ENCODE data around the gene CITED4.

CITED4 gene

DNA sequence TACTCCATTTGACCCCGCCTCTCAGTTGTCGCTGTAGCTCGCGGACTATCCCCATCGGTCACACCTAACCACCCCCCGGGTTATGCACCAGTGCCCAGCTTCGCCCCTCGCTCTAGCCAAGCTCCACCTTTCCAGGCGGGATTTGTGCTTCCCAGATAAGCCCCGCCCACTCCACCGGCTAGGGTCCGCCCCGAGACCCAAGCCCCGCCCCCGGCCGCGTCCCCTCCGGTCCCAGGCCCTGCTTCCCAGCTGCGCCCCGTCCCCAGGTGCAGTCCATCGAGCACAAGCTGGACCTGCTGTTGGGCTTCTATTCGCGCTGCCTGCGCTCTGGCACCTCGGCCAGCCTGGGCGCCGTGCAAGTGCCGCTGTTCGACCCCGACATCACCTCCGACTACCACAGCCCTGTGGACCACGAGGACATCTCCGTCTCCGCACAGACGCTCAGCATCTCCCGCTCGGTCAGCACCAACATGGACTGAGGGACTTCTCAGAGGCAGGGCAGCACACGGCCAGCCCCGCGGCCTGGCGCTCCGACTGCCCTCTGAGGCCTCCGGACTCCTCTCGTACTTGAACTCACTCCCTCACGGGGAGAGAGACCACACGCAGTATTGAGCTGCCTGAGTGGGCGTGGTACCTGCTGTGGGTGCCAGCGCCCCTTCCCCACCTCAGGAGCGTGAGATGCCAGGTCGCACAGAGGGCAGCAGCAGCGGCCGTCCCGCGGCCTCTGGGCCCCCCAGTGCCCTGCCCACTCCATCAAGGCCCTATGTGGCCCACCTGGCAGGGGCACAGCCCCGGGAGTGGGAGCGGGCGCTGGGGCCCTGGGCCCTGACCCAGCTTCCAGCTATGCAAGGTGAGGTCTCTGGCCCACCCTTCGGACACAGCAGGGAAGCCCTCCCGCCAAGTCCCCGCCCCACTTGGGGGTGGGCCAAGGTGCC lies 23.9 kb downstream of the CITED4 start:
- no peak for ATAC-seq
- TF ChIP-seq BACH2 (CRISPR knock-in tag; IDR thresholded peaks at IDR 0.05; ENCODE audit: borderline replicate concordance) (no peak), TOX (CRISPR knock-in tag; IDR thresholded peaks at IDR 0.05; ENCODE audit: borderline replicate concordance) (no peak), ZFP30 (CRISPR knock-in tag; IDR thresholded peaks at IDR 0.05) (no peak), RARB (CRISPR knock-in tag; IDR thresholded peaks at IDR 0.05) (no peak), ZC3H10 (CRISPR knock-in tag; IDR thresholded peaks at IDR 0.05) (no peak), ZNF70 (CRISPR knock-in tag; IDR thresholded peaks at IDR 0.05) (no peak), TCF4 (CRISPR knock-in tag; IDR thresholded peaks at IDR 0.05; ENCODE audit: borderline replicate concordance) (no peak), ARNTL (CRISPR knock-in tag; IDR thresholded peaks at IDR 0.05; ENCODE audit: borderline replicate concordance, low read depth) (no peak), ESRRG (CRISPR knock-in tag; IDR thresholded peaks at IDR 0.05) (no peak), ZNF565 (CRISPR knock-in tag; conservative IDR thresholded peaks at IDR 0.05; ENCODE audit: low read depth) (no peak), ISL1 (CRISPR knock-in tag; IDR thresholded peaks at IDR 0.05) (no peak)
- TF ChIP-seq, protein P1, sequence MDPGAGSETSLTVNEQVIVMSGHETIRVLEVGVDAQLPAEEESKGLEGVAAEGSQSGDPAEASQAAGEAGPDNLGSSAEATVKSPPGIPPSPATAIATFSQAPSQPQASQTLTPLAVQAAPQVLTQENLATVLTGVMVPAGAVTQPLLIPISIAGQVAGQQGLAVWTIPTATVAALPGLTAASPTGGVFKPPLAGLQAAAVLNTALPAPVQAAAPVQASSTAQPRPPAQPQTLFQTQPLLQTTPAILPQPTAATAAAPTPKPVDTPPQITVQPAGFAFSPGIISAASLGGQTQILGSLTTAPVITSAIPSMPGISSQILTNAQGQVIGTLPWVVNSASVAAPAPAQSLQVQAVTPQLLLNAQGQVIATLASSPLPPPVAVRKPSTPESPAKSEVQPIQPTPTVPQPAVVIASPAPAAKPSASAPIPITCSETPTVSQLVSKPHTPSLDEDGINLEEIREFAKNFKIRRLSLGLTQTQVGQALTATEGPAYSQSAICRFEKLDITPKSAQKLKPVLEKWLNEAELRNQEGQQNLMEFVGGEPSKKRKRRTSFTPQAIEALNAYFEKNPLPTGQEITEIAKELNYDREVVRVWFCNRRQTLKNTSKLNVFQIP (CRISPR knock-in tag; IDR thresholded peaks at IDR 0.05; ENCODE audit: borderline replicate concordance, low read depth), result no peak
- TF ChIP-seq, protein P2, sequence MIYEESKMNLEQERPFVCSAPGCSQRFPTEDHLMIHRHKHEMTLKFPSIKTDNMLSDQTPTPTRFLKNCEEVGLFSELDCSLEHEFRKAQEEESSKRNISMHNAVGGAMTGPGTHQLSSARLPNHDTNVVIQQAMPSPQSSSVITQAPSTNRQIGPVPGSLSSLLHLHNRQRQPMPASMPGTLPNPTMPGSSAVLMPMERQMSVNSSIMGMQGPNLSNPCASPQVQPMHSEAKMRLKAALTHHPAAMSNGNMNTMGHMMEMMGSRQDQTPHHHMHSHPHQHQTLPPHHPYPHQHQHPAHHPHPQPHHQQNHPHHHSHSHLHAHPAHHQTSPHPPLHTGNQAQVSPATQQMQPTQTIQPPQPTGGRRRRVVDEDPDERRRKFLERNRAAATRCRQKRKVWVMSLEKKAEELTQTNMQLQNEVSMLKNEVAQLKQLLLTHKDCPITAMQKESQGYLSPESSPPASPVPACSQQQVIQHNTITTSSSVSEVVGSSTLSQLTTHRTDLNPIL (CRISPR knock-in tag; IDR thresholded peaks at IDR 0.05; ENCODE audit: low read depth), result no peak
- TF ChIP-seq, protein P3, sequence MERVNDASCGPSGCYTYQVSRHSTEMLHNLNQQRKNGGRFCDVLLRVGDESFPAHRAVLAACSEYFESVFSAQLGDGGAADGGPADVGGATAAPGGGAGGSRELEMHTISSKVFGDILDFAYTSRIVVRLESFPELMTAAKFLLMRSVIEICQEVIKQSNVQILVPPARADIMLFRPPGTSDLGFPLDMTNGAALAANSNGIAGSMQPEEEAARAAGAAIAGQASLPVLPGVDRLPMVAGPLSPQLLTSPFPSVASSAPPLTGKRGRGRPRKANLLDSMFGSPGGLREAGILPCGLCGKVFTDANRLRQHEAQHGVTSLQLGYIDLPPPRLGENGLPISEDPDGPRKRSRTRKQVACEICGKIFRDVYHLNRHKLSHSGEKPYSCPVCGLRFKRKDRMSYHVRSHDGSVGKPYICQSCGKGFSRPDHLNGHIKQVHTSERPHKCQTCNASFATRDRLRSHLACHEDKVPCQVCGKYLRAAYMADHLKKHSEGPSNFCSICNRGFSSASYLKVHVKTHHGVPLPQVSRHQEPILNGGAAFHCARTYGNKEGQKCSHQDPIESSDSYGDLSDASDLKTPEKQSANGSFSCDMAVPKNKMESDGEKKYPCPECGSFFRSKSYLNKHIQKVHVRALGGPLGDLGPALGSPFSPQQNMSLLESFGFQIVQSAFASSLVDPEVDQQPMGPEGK (CRISPR knock-in tag; IDR thresholded peaks at IDR 0.05; ENCODE audit: borderline replicate concordance), result no peak

DNA sequence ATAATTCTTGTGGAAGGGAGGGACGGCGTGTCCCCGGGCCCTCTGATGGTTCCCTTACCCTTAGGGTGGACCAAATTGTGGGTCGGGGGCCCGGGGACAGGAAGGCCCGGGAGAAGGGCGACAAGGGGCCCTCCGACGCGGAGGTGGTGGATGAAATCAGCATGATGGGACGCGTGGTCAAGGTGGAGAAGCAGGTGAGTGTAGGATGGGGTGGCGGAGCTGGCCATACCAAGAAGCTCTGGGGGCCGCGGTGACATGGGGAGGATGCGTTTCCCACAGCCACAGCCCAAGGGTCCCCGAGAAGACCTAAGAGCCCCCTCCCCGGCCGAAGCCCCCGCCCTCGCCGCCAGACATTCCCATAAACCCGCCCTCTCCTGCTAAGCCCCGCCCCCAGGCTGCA lies 24.6 kb downstream of the CITED4 start:
- ATAC-seq, result no peak

More for the DNA sequence above, 24.6 kb downstream of the CITED4 start:
- TF ChIP-seq ZNF8 (CRISPR knock-in tag; IDR thresholded peaks at IDR 0.05), result no peak
- TF ChIP-seq BACH2 (CRISPR knock-in tag; IDR thresholded peaks at IDR 0.05; ENCODE audit: borderline replicate concordance), result no peak
- TF ChIP-seq ARNTL (CRISPR knock-in tag; IDR thresholded peaks at IDR 0.05; ENCODE audit: borderline replicate concordance, low read depth), result no peak
- TF ChIP-seq ZC3H10 (CRISPR knock-in tag; IDR thresholded peaks at IDR 0.05), result no peak
- TF ChIP-seq ZFP30 (CRISPR knock-in tag; IDR thresholded peaks at IDR 0.05), result no peak
- no peak for TF ChIP-seq RARB (CRISPR knock-in tag; IDR thresholded peaks at IDR 0.05)
- TF ChIP-seq ZNF70 (CRISPR knock-in tag; IDR thresholded peaks at IDR 0.05), result no peak
- TF ChIP-seq, protein P2 (CRISPR knock-in tag; IDR thresholded peaks at IDR 0.05; ENCODE audit: low read depth), result no peak
- no peak for TF ChIP-seq OSR1 (CRISPR knock-in tag; IDR thresholded peaks at IDR 0.05)
- no peak for TF ChIP-seq CSDC2 (CRISPR knock-in tag; IDR thresholded peaks at IDR 0.05)
- no peak for TF ChIP-seq ESRRG (CRISPR knock-in tag; IDR thresholded peaks at IDR 0.05)
- TF ChIP-seq, protein P4, sequence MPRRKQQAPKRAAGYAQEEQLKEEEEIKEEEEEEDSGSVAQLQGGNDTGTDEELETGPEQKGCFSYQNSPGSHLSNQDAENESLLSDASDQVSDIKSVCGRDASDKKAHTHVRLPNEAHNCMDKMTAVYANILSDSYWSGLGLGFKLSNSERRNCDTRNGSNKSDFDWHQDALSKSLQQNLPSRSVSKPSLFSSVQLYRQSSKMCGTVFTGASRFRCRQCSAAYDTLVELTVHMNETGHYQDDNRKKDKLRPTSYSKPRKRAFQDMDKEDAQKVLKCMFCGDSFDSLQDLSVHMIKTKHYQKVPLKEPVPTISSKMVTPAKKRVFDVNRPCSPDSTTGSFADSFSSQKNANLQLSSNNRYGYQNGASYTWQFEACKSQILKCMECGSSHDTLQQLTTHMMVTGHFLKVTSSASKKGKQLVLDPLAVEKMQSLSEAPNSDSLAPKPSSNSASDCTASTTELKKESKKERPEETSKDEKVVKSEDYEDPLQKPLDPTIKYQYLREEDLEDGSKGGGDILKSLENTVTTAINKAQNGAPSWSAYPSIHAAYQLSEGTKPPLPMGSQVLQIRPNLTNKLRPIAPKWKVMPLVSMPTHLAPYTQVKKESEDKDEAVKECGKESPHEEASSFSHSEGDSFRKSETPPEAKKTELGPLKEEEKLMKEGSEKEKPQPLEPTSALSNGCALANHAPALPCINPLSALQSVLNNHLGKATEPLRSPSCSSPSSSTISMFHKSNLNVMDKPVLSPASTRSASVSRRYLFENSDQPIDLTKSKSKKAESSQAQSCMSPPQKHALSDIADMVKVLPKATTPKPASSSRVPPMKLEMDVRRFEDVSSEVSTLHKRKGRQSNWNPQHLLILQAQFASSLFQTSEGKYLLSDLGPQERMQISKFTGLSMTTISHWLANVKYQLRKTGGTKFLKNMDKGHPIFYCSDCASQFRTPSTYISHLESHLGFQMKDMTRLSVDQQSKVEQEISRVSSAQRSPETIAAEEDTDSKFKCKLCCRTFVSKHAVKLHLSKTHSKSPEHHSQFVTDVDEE (CRISPR knock-in tag; IDR thresholded peaks at IDR 0.05), result no peak
- TF ChIP-seq ZFP3 (CRISPR knock-in tag; IDR thresholded peaks at IDR 0.05), result no peak
- no peak for TF ChIP-seq TOX (CRISPR knock-in tag; IDR thresholded peaks at IDR 0.05; ENCODE audit: borderline replicate concordance)
- TF ChIP-seq TCF4 (CRISPR knock-in tag; IDR thresholded peaks at IDR 0.05; ENCODE audit: borderline replicate concordance), result no peak
